ENCODE measurements around the gene MVP.

DNA sequence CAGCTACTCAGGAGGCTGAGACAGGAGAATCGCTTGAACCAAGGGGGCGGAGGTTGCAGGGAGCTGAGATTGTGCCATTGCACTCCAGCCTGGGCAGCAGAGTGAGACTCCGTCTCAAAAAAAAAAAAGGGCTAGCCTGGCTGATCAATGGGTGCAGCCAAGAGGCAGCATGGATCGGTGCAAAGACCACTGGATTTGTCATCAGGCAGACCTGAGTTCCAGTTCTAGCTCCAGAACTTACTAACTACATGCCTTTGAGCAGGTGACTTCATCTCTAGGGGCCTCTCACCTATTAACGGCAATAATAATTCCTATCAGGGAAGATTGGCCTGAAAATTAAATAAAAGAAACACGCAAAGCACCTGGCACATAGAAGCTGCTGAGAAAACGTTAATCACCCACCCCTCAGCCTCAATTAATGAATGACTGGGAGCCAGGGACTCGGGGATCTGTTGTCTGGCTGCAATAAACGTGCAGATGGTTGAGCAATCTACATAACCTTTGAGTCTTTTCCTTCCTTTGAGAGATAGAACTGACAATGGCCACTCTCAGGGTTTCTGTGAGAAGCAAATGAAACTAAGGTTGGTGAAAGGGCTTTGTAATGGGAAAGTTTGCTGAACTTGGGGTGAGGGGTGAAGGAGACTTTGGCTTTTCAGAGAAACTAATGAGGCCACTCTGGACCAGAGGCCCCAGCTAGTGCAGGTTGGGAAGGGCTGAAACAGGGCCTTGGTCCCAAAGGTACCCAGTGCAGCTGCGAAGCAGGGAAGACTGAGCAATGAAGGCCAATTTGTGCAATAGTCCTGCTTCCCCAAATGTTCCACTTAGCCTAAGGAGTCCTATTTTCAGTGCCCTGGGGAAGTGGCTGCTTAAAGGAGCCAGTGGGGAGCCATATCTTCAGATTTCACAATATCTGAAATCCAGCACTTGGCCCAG lies 71.5 kb downstream of the MVP start:
- TF ChIP-seq, protein P1, sequence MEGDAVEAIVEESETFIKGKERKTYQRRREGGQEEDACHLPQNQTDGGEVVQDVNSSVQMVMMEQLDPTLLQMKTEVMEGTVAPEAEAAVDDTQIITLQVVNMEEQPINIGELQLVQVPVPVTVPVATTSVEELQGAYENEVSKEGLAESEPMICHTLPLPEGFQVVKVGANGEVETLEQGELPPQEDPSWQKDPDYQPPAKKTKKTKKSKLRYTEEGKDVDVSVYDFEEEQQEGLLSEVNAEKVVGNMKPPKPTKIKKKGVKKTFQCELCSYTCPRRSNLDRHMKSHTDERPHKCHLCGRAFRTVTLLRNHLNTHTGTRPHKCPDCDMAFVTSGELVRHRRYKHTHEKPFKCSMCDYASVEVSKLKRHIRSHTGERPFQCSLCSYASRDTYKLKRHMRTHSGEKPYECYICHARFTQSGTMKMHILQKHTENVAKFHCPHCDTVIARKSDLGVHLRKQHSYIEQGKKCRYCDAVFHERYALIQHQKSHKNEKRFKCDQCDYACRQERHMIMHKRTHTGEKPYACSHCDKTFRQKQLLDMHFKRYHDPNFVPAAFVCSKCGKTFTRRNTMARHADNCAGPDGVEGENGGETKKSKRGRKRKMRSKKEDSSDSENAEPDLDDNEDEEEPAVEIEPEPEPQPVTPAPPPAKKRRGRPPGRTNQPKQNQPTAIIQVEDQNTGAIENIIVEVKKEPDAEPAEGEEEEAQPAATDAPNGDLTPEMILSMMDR (conservative IDR thresholded peaks at IDR 0.05; ENCODE audit: low read depth, low read length): no peak
- no peak for TF ChIP-seq EZH2phosphoT487 (IDR thresholded peaks at IDR 0.05; ENCODE audit: borderline replicate concordance, low read length)
